IMR-90 (cell line): ENCODE data around the gene S100A8.

Source experiments
- BHLHE40 ChIP-seq: fragments of 150-350 bp; IDR thresholded peaks from 2 replicates; pipeline ENCODE4 v1.6.1; 2016; ENCODE audit warnings: mild to moderate bottlenecking, low read depth, low read length
- CEBPB ChIP-seq: IDR thresholded peaks from 2 replicates; pipeline ENCODE4 v1.6.1; 2012; ENCODE audit warnings: low read depth, low read length, improper control_type of control experiment
- ELK1 ChIP-seq: fragments of 150-350 bp; IDR thresholded peaks from 2 replicates; pipeline ENCODE4 v1.6.1; 2016; ENCODE audit warnings: low read depth, mild to moderate bottlenecking, low read length, moderate library complexity, borderline replicate concordance
- FOS ChIP-seq: fragments of 150-350 bp; IDR thresholded peaks from 2 replicates; pipeline ENCODE4 v1.6.1; 2016; ENCODE audit warnings: low read depth, low read length
- MAFK ChIP-seq: IDR thresholded peaks from 2 replicates; pipeline ENCODE4 v1.6.1; 2012; ENCODE audit warnings: low read depth, low read length, improper control_type of control experiment
- MAZ ChIP-seq: IDR thresholded peaks from 2 replicates; pipeline ENCODE4 v1.6.1; 2012; ENCODE audit warnings: low read depth, mild to moderate bottlenecking, low read length, improper control_type of control experiment, moderate library complexity, borderline replicate concordance
- MXI1 ChIP-seq: IDR thresholded peaks from 2 replicates; pipeline ENCODE4 v1.6.1; 2012; ENCODE audit warnings: low read depth, mild to moderate bottlenecking, low read length, moderate library complexity, borderline replicate concordance
- POLR2A ChIP-seq: IDR thresholded peaks from 2 replicates; pipeline ENCODE4 v1.6.1; 2012; ENCODE audit warnings: mild to moderate bottlenecking, low read depth, low read length
- RAD21 ChIP-seq: IDR thresholded peaks from 2 replicates; pipeline ENCODE4 v1.6.1; 2012; ENCODE audit warnings: low read length, improper control_type of control experiment
- RCOR1 ChIP-seq: IDR thresholded peaks from 2 replicates; pipeline ENCODE4 v1.6.1; 2012; ENCODE audit warnings: mild to moderate bottlenecking, low read length, improper control_type of control experiment; ENCODE audit not compliant: insufficient replicate concordance
- RFX5 ChIP-seq: IDR thresholded peaks from 2 replicates; pipeline ENCODE4 v1.8.0; 2012; ENCODE audit warnings: low read depth, mild to moderate bottlenecking, low read length, moderate library complexity
- SMC3 ChIP-seq: fragments of 150-350 bp; IDR thresholded peaks from 2 replicates; pipeline ENCODE4 v1.6.1; 2016; ENCODE audit warnings: low read depth, mild to moderate bottlenecking, antibody characterized with exemption, low read length, moderate library complexity
- USF2 ChIP-seq: fragments of 150-350 bp; IDR thresholded peaks from 2 replicates; pipeline ENCODE4 v1.6.1; 2017; ENCODE audit warnings: mild to moderate bottlenecking, antibody characterized with exemption, low read length, low read depth
- TF ChIP-seq, protein P1 (sequence below): conservative IDR thresholded peaks from 2 replicates; pipeline ENCODE4 v1.5.1; 2012; ENCODE audit warnings: mild to moderate bottlenecking, low read depth, low read length, improper control_type of control experiment

DNA sequence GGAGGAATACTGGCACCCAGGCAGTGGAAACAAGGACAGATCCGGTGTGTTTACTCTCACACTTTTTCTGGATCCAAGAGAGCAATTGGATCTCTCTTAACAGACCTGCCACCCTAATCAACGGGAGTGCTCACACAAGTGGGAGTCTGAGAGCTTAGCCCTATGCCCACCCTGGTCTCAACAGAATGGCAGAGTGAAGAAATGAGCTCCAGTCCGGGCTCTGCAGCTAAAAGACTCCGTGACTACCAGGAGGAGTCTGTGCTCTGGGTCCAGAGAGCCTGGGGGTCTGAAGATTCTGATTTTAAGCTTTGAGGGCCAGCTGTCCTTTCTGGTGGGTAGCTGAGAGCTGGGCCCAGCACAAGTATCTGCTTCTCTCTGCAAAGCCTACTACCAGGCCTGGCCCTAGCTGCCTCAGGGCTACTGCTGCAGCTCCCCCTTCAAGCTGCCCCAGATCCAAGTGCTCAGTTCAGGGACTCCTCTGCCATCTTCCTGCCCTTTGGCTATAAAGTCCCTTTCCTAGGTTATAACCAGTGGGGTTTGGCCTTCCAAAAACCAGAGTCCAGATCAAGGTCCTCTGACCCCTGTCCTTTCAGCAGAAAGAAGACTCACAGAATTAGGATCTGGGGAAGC lies 29.3 kb downstream of the S100A8 start:
- TF ChIP-seq SMC3 (no peak), USF2 (no peak), POLR2A (no peak), MAZ (no peak), RAD21 (no peak), RCOR1 (no peak), RFX5 (no peak), FOS (no peak), CEBPB (no peak), ELK1 (no peak), MAFK (no peak), MXI1 (no peak), BHLHE40 (no peak)
- TF ChIP-seq, protein P1, sequence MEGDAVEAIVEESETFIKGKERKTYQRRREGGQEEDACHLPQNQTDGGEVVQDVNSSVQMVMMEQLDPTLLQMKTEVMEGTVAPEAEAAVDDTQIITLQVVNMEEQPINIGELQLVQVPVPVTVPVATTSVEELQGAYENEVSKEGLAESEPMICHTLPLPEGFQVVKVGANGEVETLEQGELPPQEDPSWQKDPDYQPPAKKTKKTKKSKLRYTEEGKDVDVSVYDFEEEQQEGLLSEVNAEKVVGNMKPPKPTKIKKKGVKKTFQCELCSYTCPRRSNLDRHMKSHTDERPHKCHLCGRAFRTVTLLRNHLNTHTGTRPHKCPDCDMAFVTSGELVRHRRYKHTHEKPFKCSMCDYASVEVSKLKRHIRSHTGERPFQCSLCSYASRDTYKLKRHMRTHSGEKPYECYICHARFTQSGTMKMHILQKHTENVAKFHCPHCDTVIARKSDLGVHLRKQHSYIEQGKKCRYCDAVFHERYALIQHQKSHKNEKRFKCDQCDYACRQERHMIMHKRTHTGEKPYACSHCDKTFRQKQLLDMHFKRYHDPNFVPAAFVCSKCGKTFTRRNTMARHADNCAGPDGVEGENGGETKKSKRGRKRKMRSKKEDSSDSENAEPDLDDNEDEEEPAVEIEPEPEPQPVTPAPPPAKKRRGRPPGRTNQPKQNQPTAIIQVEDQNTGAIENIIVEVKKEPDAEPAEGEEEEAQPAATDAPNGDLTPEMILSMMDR: no peak
